ENCODE results near the gene APCDD1. TPM values are rescaled to one million over a fixed set of nuclear protein-coding genes. Genes with fewer than 3 reads are reported as not detected.

The APCDD1 gene
- total RNA-seq, 4 donors from 2014 or later, result 4.6 to 13.0 (median 7.5) TPM

DNA sequence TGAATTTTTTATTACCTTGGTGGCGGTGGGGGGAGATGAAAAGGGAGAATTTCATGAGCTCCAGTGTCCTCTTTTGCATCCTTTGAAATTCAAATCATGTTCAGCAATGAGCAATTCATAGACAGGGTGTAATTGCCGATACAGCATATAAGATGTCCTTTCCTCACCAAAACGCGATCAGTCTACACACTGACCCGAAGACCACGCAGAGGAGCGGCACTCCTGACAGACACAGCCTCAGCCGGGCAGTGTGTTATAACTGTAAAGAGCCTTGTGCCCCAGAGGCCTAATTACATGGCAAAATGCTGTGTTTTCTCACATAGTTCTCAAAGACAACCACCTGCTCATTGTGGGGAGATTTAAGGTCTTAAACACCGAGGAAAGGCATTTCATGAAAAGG is 38.4 kb upstream of the APCDD1 start:
- intact Hi-C loops (cut with DNase I; ENCODE audit: low total_unique reads), result no loop called here
- Histone ChIP-seq H3K4me1 (no peaks in the 10 kb centered on the region), H3K4me3 (no peak overlapping the region), H3K27ac (no peak overlapping the region), H3K27me3 (no peaks in the 10 kb centered on the region), H3K36me3 (no peaks in the 10 kb centered on the region), H3K9me3 (no peaks in the 10 kb centered on the region)
- TF ChIP-seq, protein P1, sequence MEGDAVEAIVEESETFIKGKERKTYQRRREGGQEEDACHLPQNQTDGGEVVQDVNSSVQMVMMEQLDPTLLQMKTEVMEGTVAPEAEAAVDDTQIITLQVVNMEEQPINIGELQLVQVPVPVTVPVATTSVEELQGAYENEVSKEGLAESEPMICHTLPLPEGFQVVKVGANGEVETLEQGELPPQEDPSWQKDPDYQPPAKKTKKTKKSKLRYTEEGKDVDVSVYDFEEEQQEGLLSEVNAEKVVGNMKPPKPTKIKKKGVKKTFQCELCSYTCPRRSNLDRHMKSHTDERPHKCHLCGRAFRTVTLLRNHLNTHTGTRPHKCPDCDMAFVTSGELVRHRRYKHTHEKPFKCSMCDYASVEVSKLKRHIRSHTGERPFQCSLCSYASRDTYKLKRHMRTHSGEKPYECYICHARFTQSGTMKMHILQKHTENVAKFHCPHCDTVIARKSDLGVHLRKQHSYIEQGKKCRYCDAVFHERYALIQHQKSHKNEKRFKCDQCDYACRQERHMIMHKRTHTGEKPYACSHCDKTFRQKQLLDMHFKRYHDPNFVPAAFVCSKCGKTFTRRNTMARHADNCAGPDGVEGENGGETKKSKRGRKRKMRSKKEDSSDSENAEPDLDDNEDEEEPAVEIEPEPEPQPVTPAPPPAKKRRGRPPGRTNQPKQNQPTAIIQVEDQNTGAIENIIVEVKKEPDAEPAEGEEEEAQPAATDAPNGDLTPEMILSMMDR (IDR thresholded peaks at IDR 0.05 in 4 of 5, conservative IDR thresholded peaks at IDR 0.05 in 1 of 5), result no peak
- DNase-seq (no peak), ATAC-seq (no peak)
- in situ Hi-C loops (cut with MboI; ENCODE audit: low sequenced_read_pairs in 4 of 4), result no loop called here

GRCh38 chr18:10417191-10417590 is 37.2 kb upstream of the APCDD1 start:
- Histone ChIP-seq H3K27me3 (no peaks in the 10 kb centered on the region), H3K36me3 (no peaks in the 10 kb centered on the region), H3K27ac (no peak overlapping the region), H3K4me1 (no peaks in the 10 kb centered on the region), H3K9me3 (no peaks in the 10 kb centered on the region), H3K4me3 (no peak overlapping the region)
- in situ Hi-C loops (cut with MboI; ENCODE audit: low sequenced_read_pairs in 4 of 4), result no loop called here
- TF ChIP-seq, protein P1 (IDR thresholded peaks at IDR 0.05 in 4 of 5, conservative IDR thresholded peaks at IDR 0.05 in 1 of 5), result no peak
- no peak for TF ChIP-seq POLR2A (IDR thresholded peaks at IDR 0.05)
- DNase-seq (no peak), ATAC-seq (no peak)
- intact Hi-C loops (cut with DNase I; ENCODE audit: low total_unique reads), result no loop called here

- Histone ChIP-seq H3K9me3 (no peaks in the 10 kb centered on the region), H3K27ac (no peak overlapping the region), H3K27me3 (no peaks in the 10 kb centered on the region), H3K36me3 (no peaks in the 10 kb centered on the region), H3K4me1 (no peaks in the 10 kb centered on the region), H3K4me3 (no peak overlapping the region)
- intact Hi-C loops (cut with DNase I; ENCODE audit: low total_unique reads) (no loop called here), in situ Hi-C loops (cut with MboI; ENCODE audit: low sequenced_read_pairs in 4 of 4) (no loop called here)
- TF ChIP-seq POLR2A (IDR thresholded peaks at IDR 0.05), result no peak
- TF ChIP-seq, protein P1 (IDR thresholded peaks at IDR 0.05 in 4 of 5, conservative IDR thresholded peaks at IDR 0.05 in 1 of 5), result no peak
- no peak for ATAC-seq
- no peak for DNase-seq
Observed at GRCh38 chr18:10417664-10418063, 36.8 kb upstream of the APCDD1 start.

DNA sequence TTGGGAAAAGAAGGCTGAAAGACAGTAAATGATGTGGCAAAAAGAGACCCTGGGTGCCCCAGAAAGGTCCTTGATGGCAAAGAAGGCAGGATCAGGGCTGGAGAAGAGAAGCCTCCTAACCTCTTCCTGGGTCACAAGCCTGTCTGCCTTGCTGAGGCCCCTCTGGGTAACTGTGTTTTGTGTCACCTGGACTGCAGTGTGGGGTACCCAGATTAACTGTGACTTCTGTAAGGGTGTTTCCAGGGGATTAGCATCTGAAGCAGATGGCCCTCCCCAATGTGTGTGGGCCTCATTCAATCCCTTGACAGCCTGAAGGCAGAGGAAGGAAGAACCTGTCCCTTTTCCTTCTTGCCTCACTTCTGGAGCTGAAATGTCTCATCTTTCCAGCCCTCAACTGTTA is 35.6 kb upstream of the APCDD1 start:
- Histone ChIP-seq H3K36me3 (no peaks in the 10 kb centered on the region), H3K27ac (no peak overlapping the region), H3K9me3 (no peaks in the 10 kb centered on the region), H3K27me3 (peaks cover 0 to under 1% (median 0%) of the 10 kb centered on the region in 3 donors), H3K4me1 (no peaks in the 10 kb centered on the region), H3K4me3 (no peak overlapping the region)
- no peak for ATAC-seq
- no peak for DNase-seq
- in situ Hi-C loops (cut with MboI; ENCODE audit: low sequenced_read_pairs in 4 of 4) (no loop called here), intact Hi-C loops (cut with DNase I; ENCODE audit: low total_unique reads) (no loop called here)
- TF ChIP-seq POLR2A (IDR thresholded peaks at IDR 0.05), result no peak
- TF ChIP-seq, protein P1 (IDR thresholded peaks at IDR 0.05 in 4 of 5, conservative IDR thresholded peaks at IDR 0.05 in 1 of 5), result no peak

- no peak for TF ChIP-seq POLR2A (IDR thresholded peaks at IDR 0.05)
- TF ChIP-seq, protein P1 (IDR thresholded peaks at IDR 0.05 in 4 of 5, conservative IDR thresholded peaks at IDR 0.05 in 1 of 5), result no peak
- no peak overlapping the region for H3K4me3 ChIP-seq
- no peak for ATAC-seq
- no peak for DNase-seq
- in situ Hi-C loops (cut with MboI; ENCODE audit: low sequenced_read_pairs in 4 of 4) (no loop called here), intact Hi-C loops (cut with DNase I; ENCODE audit: low total_unique reads) (no loop called here)
- H3K27me3 ChIP-seq, result peaks cover 0 to 2% (median 0%) of the 10 kb centered on the region in 3 donors
- no peaks in the 10 kb centered on the region for H3K36me3 ChIP-seq
- H3K9me3 ChIP-seq, result no peaks in the 10 kb centered on the region
- no peaks in the 10 kb centered on the region for H3K4me1 ChIP-seq
- no peak overlapping the region for H3K27ac ChIP-seq
Observed at GRCh38 chr18:10419420-10420103, 34.9 kb upstream of the APCDD1 start.
